ENCODE data around the gene CXXC5. TPM values are rescaled to one million over a fixed set of nuclear protein-coding genes. Genes with fewer than 3 reads are reported as not detected.

CXXC5 gene
- polyA plus RNA-seq, 2 donors = 21.9 to 27.8 TPM

DNA sequence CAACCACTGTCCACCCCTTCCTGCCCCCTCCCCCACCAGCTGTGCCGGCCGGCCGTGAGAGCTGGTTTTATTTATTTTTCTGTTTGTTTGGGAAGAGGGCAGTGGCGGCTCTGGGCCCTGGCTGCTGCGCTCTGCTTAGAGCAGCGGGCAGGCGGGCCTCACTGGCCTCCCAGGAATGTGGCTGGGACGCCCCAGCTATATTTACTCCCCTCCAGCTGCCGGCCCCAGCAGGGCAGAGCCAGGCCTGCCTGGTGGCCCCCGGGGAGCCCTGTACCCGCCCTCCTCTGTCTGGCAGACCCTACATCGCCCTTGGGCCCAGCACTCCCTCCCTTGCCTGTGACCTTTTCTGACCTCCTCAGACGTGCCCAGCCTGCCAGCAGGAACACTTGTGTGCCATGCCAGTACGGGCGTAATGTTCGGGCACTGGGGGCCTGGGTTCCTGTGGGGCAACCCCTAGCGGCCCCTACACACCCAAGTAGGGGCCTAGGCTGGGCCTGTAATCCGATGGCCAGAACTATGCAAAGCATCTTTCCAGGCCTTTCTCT, 7.7 kb downstream of the CXXC5 start:
- H3K36me3 ChIP-seq (ENCODE audit: control insufficient read depth in 2 of 2, insufficient read depth in 2 of 2, low read length in 1 of 2) = no peaks in the 10 kb centered on the region
- peak overlapping the region; percentile 69 to 76 for H3K27ac ChIP-seq (ENCODE audit: low read depth in 2 of 2, low read length in 1 of 2)
- H3K4me3 ChIP-seq (ENCODE audit: low read depth in 1 of 2, low read length in 2 of 2) = no peak overlapping the region
- peaks cover 20 to 46% of the 10 kb centered on the region in 2 donors for H3K4me1 ChIP-seq (ENCODE audit: control insufficient read depth in 2 of 2, insufficient read depth in 2 of 2, low read length in 1 of 2)
- no peaks in the 10 kb centered on the region for H3K9me3 ChIP-seq (ENCODE audit: control insufficient read depth in 2 of 2, insufficient read depth in 1 of 2, low read depth in 1 of 2, low read length in 1 of 2)
- WGBS, 2 donors = 28 to 30% methylated on average over 17 to 18 of the region's 18 CpGs
- H3K27me3 ChIP-seq (ENCODE audit: control insufficient read depth in 1 of 2, insufficient read depth in 2 of 2, low read length in 2 of 2) = no peaks in the 10 kb centered on the region

DNA sequence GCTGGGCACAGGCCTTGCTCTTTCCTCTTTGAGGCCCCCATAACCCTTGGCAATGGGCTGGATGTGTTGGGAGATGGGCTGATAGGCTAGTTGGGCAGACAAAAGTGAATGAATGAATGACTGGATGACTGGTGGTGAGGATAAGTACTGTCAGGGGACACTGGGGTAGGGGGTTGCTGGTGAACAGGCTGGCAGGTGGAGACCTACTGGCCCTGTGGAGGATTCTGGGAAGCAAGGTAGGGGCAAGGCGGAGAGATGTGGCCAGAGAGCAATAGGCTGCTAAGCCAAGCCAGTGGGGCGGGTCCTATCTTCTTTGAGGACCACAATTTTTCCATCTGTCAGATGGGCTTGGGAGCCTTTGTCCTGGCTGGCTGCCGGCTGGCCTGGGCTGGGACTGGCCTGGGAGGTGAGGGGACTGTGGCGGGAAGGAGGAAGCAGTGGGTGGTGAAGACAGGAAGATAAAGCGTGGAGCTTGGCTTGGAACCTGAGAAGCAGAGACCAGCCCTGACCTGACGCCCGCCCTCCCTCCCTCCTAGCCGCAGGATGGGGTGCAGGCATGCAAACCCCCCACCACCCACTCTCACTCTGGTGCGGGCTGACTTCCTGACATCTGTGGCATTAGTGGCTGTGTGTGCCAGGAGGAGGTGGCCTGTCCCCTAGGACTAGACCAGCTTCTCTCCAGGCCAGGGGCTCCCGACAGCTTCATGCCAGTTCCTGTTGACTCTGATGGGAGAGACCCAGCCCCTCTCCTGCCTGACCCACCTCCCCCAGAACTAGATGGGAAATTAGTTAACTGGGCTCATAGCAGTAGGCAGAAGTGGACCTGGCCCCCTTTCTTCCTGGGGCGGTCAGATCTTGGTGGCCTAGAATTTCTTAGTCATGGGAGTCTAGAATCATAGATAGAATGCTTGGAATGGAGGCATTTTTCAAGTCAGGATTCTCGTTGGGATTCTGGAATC, 9.5 kb downstream of the CXXC5 start:
- 49 to 65% methylated on average over 10 to 12 of the region's 12 CpGs for WGBS, 2 donors
- H3K4me3 ChIP-seq (ENCODE audit: low read depth in 1 of 2, low read length in 2 of 2) = peak overlapping the region in 1 of 2 donors; percentile 1
- peaks cover 21 to 53% of the 10 kb centered on the region in 2 donors for H3K4me1 ChIP-seq (ENCODE audit: control insufficient read depth in 2 of 2, insufficient read depth in 2 of 2, low read length in 1 of 2)

DNA sequence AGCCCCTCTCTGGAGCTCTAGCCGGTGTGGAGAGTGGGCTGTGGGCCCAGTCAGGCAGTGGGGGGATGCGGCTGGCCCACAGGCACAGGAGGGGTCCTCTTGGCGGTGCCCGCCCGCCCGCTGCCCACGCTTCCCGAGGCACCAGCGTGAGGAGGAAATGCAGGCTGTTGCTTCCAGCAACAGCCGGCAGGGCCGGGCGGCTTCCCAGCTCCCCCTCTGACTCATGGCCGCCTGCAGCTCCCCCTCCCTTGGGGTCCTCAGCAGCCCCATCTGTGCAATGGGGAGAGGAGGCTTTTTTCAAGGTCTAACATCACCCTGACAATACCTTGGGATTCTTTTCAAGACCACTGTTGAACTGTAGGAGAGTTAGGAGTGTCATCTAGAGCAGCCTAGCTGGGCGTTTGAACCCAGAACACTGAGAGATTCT, 10.4 kb downstream of the CXXC5 start:
- no peak overlapping the region for H3K4me3 ChIP-seq (ENCODE audit: low read depth in 1 of 2, low read length in 2 of 2)
- no peaks in the 10 kb centered on the region for H3K9me3 ChIP-seq (ENCODE audit: control insufficient read depth in 2 of 2, insufficient read depth in 1 of 2, low read depth in 1 of 2, low read length in 1 of 2)
- peak overlapping the region; percentile 95 to 96 for H3K27ac ChIP-seq (ENCODE audit: low read depth in 2 of 2, low read length in 1 of 2)
- H3K4me1 ChIP-seq (ENCODE audit: control insufficient read depth in 2 of 2, insufficient read depth in 2 of 2, low read length in 1 of 2) = peaks cover 21 to 52% of the 10 kb centered on the region in 2 donors
- 45 to 56% methylated on average over 9 to 14 of the region's 14 CpGs for WGBS, 2 donors
- no peaks in the 10 kb centered on the region for H3K27me3 ChIP-seq (ENCODE audit: control insufficient read depth in 1 of 2, insufficient read depth in 2 of 2, low read length in 2 of 2)
- no peaks in the 10 kb centered on the region for H3K36me3 ChIP-seq (ENCODE audit: control insufficient read depth in 2 of 2, insufficient read depth in 2 of 2, low read length in 1 of 2)

More for the DNA sequence above, 9.5 kb downstream of the CXXC5 start:
- no peaks in the 10 kb centered on the region for H3K27me3 ChIP-seq (ENCODE audit: control insufficient read depth in 1 of 2, insufficient read depth in 2 of 2, low read length in 2 of 2)
- no peaks in the 10 kb centered on the region for H3K9me3 ChIP-seq (ENCODE audit: control insufficient read depth in 2 of 2, insufficient read depth in 1 of 2, low read depth in 1 of 2, low read length in 1 of 2)
- H3K27ac ChIP-seq (ENCODE audit: low read depth in 2 of 2, low read length in 1 of 2) = peak overlapping the region; percentile 95 to 96
- H3K36me3 ChIP-seq (ENCODE audit: control insufficient read depth in 2 of 2, insufficient read depth in 2 of 2, low read length in 1 of 2) = no peaks in the 10 kb centered on the region

DNA sequence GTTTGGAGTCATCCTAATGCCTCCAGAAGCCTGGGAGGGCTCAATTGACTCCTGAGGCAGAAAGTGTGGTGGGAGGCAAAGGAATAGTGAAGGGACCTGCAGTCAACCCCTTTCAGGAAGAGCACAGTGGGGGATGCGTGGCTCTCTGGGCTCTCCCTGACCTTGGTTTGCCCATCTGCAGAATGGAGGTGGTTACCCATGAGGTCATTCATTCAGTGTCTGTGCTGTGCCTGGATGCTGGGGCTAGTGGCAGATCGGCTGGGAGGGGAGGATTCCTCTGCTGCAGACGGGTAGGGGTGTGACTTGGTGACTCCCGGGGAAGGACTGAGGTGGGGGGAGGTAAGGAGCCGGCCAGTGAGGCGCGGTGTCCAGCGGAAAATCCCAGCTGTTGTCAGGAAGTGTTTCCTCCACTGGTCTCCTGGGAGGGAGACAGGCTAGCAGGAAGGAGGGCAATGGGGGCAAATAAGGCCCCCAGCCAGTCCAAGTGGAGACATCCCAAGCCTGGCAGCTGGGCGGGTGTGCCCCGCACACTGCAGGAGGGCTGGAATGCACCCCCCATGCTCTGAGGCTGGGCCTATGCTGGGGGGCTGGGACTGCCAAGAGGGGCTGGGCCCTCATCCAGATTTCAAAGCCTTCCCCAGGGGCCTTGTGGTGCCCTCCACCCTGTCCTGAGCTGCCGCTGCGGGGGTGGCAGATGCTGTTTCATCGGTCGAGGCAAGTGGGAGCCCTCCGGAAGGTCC, 10.9 kb downstream of the CXXC5 start:
- no peaks in the 10 kb centered on the region for H3K27me3 ChIP-seq (ENCODE audit: control insufficient read depth in 1 of 2, insufficient read depth in 2 of 2, low read length in 2 of 2)
- peak overlapping the region; percentile 23 to 24 for H3K4me3 ChIP-seq (ENCODE audit: low read depth in 1 of 2, low read length in 2 of 2)
- WGBS, 2 donors = 36 to 47% methylated on average over 15 of the region's 15 CpGs
- peak overlapping the region; percentile 95 to 96 for H3K27ac ChIP-seq (ENCODE audit: low read depth in 2 of 2, low read length in 1 of 2)
- no peaks in the 10 kb centered on the region for H3K36me3 ChIP-seq (ENCODE audit: control insufficient read depth in 2 of 2, insufficient read depth in 2 of 2, low read length in 1 of 2)
- H3K4me1 ChIP-seq (ENCODE audit: control insufficient read depth in 2 of 2, insufficient read depth in 2 of 2, low read length in 1 of 2) = peaks cover 21 to 49% of the 10 kb centered on the region in 2 donors
- no peaks in the 10 kb centered on the region for H3K9me3 ChIP-seq (ENCODE audit: control insufficient read depth in 2 of 2, insufficient read depth in 1 of 2, low read depth in 1 of 2, low read length in 1 of 2)

DNA sequence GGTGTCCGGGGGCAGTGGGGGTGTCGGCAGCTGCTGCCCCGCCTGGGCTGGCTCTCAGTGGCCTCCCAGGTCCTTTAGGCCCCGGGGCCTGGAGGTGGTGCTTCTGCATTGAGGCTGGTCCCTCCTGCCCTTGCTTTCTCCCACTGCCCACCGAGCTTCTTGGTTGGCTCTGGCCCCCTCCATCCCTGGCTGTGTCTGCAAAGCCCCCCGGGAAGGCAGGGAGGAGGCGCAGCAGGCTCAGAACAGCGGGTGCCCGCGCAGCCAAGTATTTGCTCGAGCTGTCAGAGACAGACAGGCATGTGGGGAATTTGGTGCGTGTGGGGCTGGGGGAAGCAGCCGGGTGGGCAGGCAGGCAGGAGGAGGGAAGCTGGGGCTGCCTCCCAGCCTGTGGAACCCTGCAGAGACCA, 11.5 kb downstream of the CXXC5 start:
- Histone ChIP-seq H3K4me3 (ENCODE audit: low read depth in 1 of 2, low read length in 2 of 2) (peak overlapping the region; percentile 23 to 24), H3K36me3 (ENCODE audit: control insufficient read depth in 2 of 2, insufficient read depth in 2 of 2, low read length in 1 of 2) (no peaks in the 10 kb centered on the region), H3K9me3 (ENCODE audit: control insufficient read depth in 2 of 2, insufficient read depth in 1 of 2, low read depth in 1 of 2, low read length in 1 of 2) (no peaks in the 10 kb centered on the region), H3K27me3 (ENCODE audit: control insufficient read depth in 1 of 2, insufficient read depth in 2 of 2, low read length in 2 of 2) (no peaks in the 10 kb centered on the region), H3K27ac (ENCODE audit: low read depth in 2 of 2, low read length in 1 of 2) (peak overlapping the region; percentile 95 to 96), H3K4me1 (ENCODE audit: control insufficient read depth in 2 of 2, insufficient read depth in 2 of 2, low read length in 1 of 2) (peaks cover 21 to 49% of the 10 kb centered on the region in 2 donors)
- WGBS, 2 donors = 31 to 33% methylated on average over 12 to 13 of the region's 13 CpGs

DNA sequence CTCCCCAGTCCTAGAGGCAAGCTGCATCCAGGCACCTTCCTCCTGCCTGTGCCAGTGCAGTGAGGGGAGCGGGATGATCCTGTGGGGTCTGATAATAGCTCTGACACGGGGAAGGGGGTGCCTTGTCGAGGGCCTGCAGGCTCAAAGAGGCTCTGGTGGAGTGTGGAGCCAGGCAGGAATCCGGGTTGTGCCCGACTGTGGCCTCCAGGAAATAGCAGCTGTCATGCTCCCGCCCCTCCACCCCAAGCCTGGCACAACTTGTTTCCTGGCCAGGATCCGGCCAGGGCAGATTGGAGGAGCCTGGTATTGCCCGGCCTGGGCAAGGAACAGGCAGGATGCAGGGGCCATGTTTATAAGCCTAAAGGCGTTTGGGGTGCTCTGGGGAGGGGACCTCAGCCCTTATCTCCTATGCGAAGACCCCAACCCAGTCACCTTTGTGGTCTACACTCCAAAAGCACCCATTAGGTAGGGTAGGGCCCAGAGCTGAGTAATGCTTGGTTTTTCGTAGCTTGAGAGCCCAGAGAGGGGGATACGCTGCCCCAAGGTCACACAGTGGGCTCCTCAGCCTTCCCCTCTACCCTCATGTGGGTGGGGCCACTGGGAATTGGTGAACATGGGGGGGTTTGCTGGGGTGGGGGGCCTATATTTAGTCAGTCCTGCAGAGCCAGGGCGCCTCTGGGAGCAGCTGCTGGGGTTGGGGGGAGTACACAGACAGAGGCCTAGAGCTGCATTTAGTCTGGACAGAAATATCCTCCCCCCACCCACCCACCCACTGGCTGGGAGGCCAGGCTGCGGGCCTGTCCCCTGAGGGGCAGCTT, 12.2 kb downstream of the CXXC5 start:
- Histone ChIP-seq H3K27me3 (ENCODE audit: control insufficient read depth in 1 of 2, insufficient read depth in 2 of 2, low read length in 2 of 2) (no peaks in the 10 kb centered on the region), H3K9me3 (ENCODE audit: control insufficient read depth in 2 of 2, insufficient read depth in 1 of 2, low read depth in 1 of 2, low read length in 1 of 2) (no peaks in the 10 kb centered on the region), H3K4me1 (ENCODE audit: control insufficient read depth in 2 of 2, insufficient read depth in 2 of 2, low read length in 1 of 2) (peaks cover 21 to 49% of the 10 kb centered on the region in 2 donors), H3K27ac (ENCODE audit: low read depth in 2 of 2, low read length in 1 of 2) (peak overlapping the region; percentile 95 to 96), H3K4me3 (ENCODE audit: low read depth in 1 of 2, low read length in 2 of 2) (peak overlapping the region in 1 of 2 donors; percentile 24), H3K36me3 (ENCODE audit: control insufficient read depth in 2 of 2, insufficient read depth in 2 of 2, low read length in 1 of 2) (no peaks in the 10 kb centered on the region)
- WGBS, 2 donors = 32 to 33% methylated on average over 14 of the region's 14 CpGs

DNA sequence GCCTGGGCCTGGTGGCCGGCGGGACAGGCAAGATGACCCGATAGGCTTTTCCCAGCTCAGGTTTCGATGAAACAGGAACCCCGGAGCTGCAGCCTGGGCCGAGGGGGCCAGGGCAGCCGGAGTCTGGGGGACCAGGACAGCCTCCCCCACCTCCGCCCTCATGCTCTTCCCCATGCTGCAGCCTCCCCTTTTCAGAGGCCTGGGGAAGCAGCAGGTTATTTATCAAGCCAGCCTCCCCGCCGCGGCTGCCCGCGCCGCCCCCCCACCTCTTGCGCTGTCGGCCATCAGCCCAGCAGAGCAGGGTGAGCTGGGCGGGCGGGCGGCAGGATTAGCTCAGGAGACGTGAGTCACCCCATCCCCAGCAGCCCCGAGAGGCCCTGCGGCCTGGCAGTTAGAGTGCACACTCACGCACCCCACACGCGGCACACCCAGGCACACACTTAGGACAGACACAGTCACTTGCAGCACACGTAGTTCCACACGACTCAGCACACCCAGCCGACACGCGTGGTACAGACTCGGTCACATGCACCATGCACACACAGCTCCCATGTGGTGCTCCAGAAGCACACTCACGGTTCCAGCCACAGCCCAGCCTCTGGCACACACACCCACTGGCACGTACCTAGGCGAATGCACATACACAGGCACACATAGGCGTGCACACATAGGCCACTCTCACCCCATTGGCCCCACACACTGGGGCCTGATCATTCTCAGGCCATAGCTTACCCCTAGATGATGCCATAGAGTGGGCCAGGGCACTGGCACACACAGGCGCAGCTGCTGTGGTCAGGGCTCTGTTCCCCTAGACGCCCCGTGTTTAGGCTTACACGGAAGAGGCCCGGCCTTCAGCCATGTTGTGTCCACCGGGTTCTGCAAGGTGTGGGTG, 13.0 kb downstream of the CXXC5 start:
- H3K4me3 ChIP-seq (ENCODE audit: low read depth in 1 of 2, low read length in 2 of 2) = peak overlapping the region; percentile 4 to 33
- H3K4me1 ChIP-seq (ENCODE audit: control insufficient read depth in 2 of 2, insufficient read depth in 2 of 2, low read length in 1 of 2) = peaks cover 16 to 45% of the 10 kb centered on the region in 2 donors
- peak overlapping the region; percentile 95 to 96 for H3K27ac ChIP-seq (ENCODE audit: low read depth in 2 of 2, low read length in 1 of 2)
- H3K27me3 ChIP-seq (ENCODE audit: control insufficient read depth in 1 of 2, insufficient read depth in 2 of 2, low read length in 2 of 2) = no peaks in the 10 kb centered on the region
- WGBS, 2 donors = 27 to 37% methylated on average over 40 to 41 of the region's 41 CpGs
- no peaks in the 10 kb centered on the region for H3K36me3 ChIP-seq (ENCODE audit: control insufficient read depth in 2 of 2, insufficient read depth in 2 of 2, low read length in 1 of 2)
- H3K9me3 ChIP-seq (ENCODE audit: control insufficient read depth in 2 of 2, insufficient read depth in 1 of 2, low read depth in 1 of 2, low read length in 1 of 2) = no peaks in the 10 kb centered on the region

DNA sequence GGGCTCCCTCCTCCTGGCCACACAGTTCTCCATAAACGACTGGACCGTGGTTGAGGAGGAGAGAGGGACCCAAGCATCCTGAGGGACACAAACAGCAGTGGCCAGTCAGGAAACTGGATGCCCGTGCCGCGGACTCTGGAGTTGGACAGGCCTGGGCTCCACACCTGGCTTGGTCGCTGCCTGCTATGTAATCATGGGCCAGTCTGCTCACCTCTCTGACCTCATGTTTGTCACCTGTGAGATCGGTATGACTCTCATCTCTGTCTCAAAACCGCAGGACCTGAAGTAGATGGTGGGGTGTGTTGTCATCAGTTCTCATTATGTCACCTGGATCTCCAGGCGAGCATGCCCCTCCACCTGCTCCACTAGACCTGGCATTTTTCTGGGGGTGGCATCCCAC, 14.5 kb downstream of the CXXC5 start:
- H3K9me3 ChIP-seq (ENCODE audit: control insufficient read depth in 2 of 2, insufficient read depth in 1 of 2, low read depth in 1 of 2, low read length in 1 of 2) = no peaks in the 10 kb centered on the region
- no peaks in the 10 kb centered on the region for H3K27me3 ChIP-seq (ENCODE audit: control insufficient read depth in 1 of 2, insufficient read depth in 2 of 2, low read length in 2 of 2)
- H3K4me3 ChIP-seq (ENCODE audit: low read depth in 1 of 2, low read length in 2 of 2) = no peak overlapping the region
- no peaks in the 10 kb centered on the region for H3K36me3 ChIP-seq (ENCODE audit: control insufficient read depth in 2 of 2, insufficient read depth in 2 of 2, low read length in 1 of 2)
- peaks cover 14 to 38% of the 10 kb centered on the region in 2 donors for H3K4me1 ChIP-seq (ENCODE audit: control insufficient read depth in 2 of 2, insufficient read depth in 2 of 2, low read length in 1 of 2)
- WGBS, 2 donors = 82 to 87% methylated on average over 9 of the region's 9 CpGs
- H3K27ac ChIP-seq (ENCODE audit: low read depth in 2 of 2, low read length in 1 of 2) = peak overlapping the region in 1 of 2 donors; percentile 96
